Neural cell (in vitro differentiated cells): ENCODE results near the gene HOXA4. TPM values are rescaled to one million over a fixed set of nuclear protein-coding genes. Genes with fewer than 3 reads are reported as not detected.

ENCODE experiments used
- H2AFZ ChIP-seq: fragments of 200-600, 300-800 bp; sonication (generic), shearing (Covaris generic); 2 replicates; pipeline ENCODE4 v1.6.0; 2014; ENCODE audit warnings: low read depth, mild to moderate bottlenecking, antibody characterized with exemption, low read length, moderate library complexity
- H3F3A ChIP-seq: fragments of 200-600 bp; shearing (Covaris generic); 2 replicates; pipeline ENCODE4 v1.6.1; 2016; ENCODE audit warnings: mild to moderate bottlenecking, moderate library complexity, mixed read lengths, antibody characterized with exemption, low read length; ENCODE audit not compliant: insufficient read depth, poor library complexity, severe bottlenecking
- H3K27ac ChIP-seq: fragments of 200-600, 300-800 bp; sonication (generic), shearing (Covaris generic); 2 replicates; pipeline ENCODE4 v1.5.1; 2014; ENCODE audit warnings: mild to moderate bottlenecking, low read length, moderate library complexity
- H3K27me3 ChIP-seq: fragments of 300-800, 200-600 bp; sonication (generic), shearing (Covaris generic); 2 replicates; pipeline ENCODE4 v1.6.0; 2014; ENCODE audit warnings: mild to moderate bottlenecking, low read depth, low read length, moderate library complexity; ENCODE audit not compliant: insufficient read depth
- H3K36me3 ChIP-seq: fragments of 300-800, 200-600 bp; sonication (generic), shearing (Covaris generic); 2 replicates; pipeline ENCODE4 v1.5.1; 2014; ENCODE audit warnings: mild to moderate bottlenecking, antibody characterized with exemption, low read length, moderate library complexity; ENCODE audit not compliant: insufficient read depth
- H3K4me2 ChIP-seq: fragments of 300-800, 200-600 bp; sonication (generic), shearing (Covaris generic); 2 replicates; pipeline ENCODE4 v1.6.0; 2014; ENCODE audit warnings: mild to moderate bottlenecking, low read length
- H3K4me3 ChIP-seq: fragments of 300-800, 200-600 bp; sonication (generic), shearing (Covaris generic); 2 replicates; pipeline ENCODE4 v1.5.1; 2014; ENCODE audit warnings: mild to moderate bottlenecking, low read length, moderate library complexity
- H3K79me2 ChIP-seq: fragments of 200-600 bp; shearing (Covaris generic); replicated peaks from 2 replicates; pipeline ENCODE4 v1.6.0; 2014; ENCODE audit warnings: mild to moderate bottlenecking, low read length, moderate library complexity; ENCODE audit not compliant: insufficient read depth
- H3K9ac ChIP-seq: fragments of 300-800, 200-600 bp; sonication (generic), shearing (Covaris generic); 2 replicates; pipeline ENCODE4 v1.6.1; 2016; ENCODE audit warnings: mild to moderate bottlenecking, low read length, mixed read lengths
- H3K9me2 ChIP-seq: fragments of 200-600 bp; shearing (Covaris generic); 2 replicates; pipeline ENCODE4 v1.6.1; 2016; ENCODE audit warnings: mild to moderate bottlenecking, low read length, mixed read lengths; ENCODE audit not compliant: insufficient read depth
- H3K9me3 ChIP-seq: fragments of 200-600, 300-800 bp; sonication (generic), shearing (Covaris generic); 2 replicates; pipeline ENCODE4 v1.6.1; 2016; ENCODE audit warnings: mild to moderate bottlenecking, mixed run types, low read length, moderate library complexity, mixed read lengths
- H4K20me1 ChIP-seq: fragments of 200-600 bp; shearing (Covaris generic); 2 replicates; pipeline ENCODE4 v1.6.1; 2016; ENCODE audit warnings: mild to moderate bottlenecking, mixed run types; ENCODE audit not compliant: insufficient read depth
- CTCF ChIP-seq: fragments of 450-650 bp; IDR thresholded peaks from 2 replicates; pipeline ENCODE4 v1.5.1; 2014; ENCODE audit warnings: antibody characterized with exemption, mild to moderate bottlenecking, moderate library complexity; ENCODE audit not compliant: poor library complexity, severe bottlenecking
- EP300 ChIP-seq: fragments of 450-650 bp; conservative IDR thresholded peaks from 2 replicates; pipeline ENCODE4 v1.6.1; 2014; ENCODE audit warnings: antibody characterized with exemption, mild to moderate bottlenecking, moderate library complexity; ENCODE audit not compliant: poor library complexity, severe bottlenecking
- EZH2 ChIP-seq: fragments of 200-600, 300-800 bp; shearing (Covaris generic), sonication (generic); IDR thresholded peaks from 2 replicates; pipeline ENCODE4 v1.6.1; 2014; ENCODE audit warnings: antibody characterized with exemption, low read length, borderline replicate concordance, mild to moderate bottlenecking; ENCODE audit not compliant: insufficient read depth, poor library complexity, severe bottlenecking
- MXI1 ChIP-seq: fragments of 450-650 bp; conservative IDR thresholded peaks from 2 replicates; pipeline ENCODE4 v1.6.1; 2014; ENCODE audit warnings: antibody characterized with exemption, mild to moderate bottlenecking; ENCODE audit not compliant: poor library complexity, severe bottlenecking
- POLR2AphosphoS5 ChIP-seq: IDR thresholded peaks from 2 replicates; pipeline ENCODE4 v1.6.1; 2012
- RAD21 ChIP-seq: fragments of 450-650 bp; conservative IDR thresholded peaks from 2 replicates; pipeline ENCODE4 v1.6.1; 2014; ENCODE audit warnings: antibody characterized with exemption, mild to moderate bottlenecking, moderate library complexity
- SMC3 ChIP-seq: fragments of 450-650 bp; conservative IDR thresholded peaks from 2 replicates; pipeline ENCODE4 v1.6.1; 2014; ENCODE audit warnings: antibody characterized with exemption, mild to moderate bottlenecking, moderate library complexity; ENCODE audit not compliant: poor library complexity
- TAF1 ChIP-seq: IDR thresholded peaks from 2 replicates; pipeline ENCODE4 v1.6.1; 2012; ENCODE audit warnings: low read depth
- polyA plus RNA-seq: library from polyadenylated mRNA; depleted of rRNA; stranded (reverse); fragments of >200 nt; gene quantifications from 2 replicates; pipeline ENCODE4 v1.2.3, GENCODE V29; 2014
- TF ChIP-seq, protein P1 (sequence below): IDR thresholded peaks from 2 replicates; pipeline ENCODE4 v1.6.1; 2012; ENCODE audit warnings: borderline replicate concordance

Gene HOXA4
- polyA plus RNA-seq, 1 donor from 2014 or later: not detected

- H4K20me1 ChIP-seq: no peaks in the 10 kb centered on the region
- peak; percentile 55 for TF ChIP-seq EZH2
- TF ChIP-seq SMC3: no peak
- peak overlapping the region; percentile 25 for H3K4me3 ChIP-seq
- no peaks in the 10 kb centered on the region for H3K36me3 ChIP-seq
- no peak overlapping the region for H3K4me2 ChIP-seq
- no peaks in the 10 kb centered on the region for H3K79me2 ChIP-seq
- H3F3A ChIP-seq: no peaks in the 10 kb centered on the region
- H3K27ac ChIP-seq: no peak overlapping the region
- H3K9ac ChIP-seq: no peak overlapping the region
- H2AFZ ChIP-seq: no peak overlapping the region
- peaks cover 99% of the 10 kb centered on the region for H3K27me3 ChIP-seq
- no peaks in the 10 kb centered on the region for H3K9me2 ChIP-seq
- H3K9me3 ChIP-seq: peaks cover 37% of the 10 kb centered on the region
These were observed 25.4 kb upstream of the HOXA4 start for GRCh38 chr7:27155816-27156507.

DNA sequence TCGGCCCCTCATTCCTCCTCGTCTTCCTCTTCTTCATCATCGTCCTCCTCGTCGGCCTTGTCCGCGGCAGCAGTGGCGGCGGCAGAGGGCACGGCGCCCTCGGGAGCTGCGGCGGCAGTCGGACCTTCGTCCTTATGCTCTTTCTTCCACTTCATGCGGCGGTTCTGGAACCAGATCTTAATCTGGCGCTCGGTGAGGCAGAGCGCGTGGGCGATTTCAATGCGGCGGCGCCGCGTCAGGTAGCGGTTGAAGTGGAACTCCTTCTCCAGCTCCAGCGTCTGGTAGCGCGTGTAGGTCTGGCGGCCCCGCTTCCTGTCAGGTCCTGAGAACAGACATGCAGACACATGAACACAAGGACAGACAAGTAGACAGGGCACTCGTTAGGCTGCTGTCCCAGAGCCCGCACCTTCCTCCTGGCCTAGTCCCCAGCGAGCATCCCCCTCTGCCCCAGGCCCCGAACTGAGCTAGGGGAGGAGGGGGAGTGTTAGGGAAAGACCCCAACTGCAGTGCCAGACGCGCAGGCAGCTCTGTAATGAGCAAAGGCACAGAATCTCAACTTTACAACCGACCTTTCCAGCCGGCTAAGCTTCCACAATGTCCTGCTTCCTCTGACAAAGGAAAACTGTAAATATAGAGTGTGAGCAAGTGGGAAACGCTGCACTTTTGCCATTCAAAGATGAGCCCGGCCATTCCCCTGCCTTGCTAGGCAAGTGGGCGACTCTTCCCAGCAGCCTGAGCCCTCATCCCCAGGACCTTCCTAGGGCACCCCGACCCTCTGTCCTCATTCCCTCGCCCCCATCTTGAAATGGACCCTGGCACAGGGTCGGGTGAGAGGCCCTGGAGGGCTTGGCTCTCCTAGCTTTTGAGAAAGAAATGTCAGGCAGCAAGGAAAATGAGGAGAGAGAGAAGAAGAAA lies 24.6 kb upstream of the HOXA4 start:
- Histone ChIP-seq H3K4me3 (no peak overlapping the region), H3K79me2 (no peaks in the 10 kb centered on the region), H3K9me3 (peaks cover 36% of the 10 kb centered on the region), H3K36me3 (no peaks in the 10 kb centered on the region), H3K27ac (no peak overlapping the region), H4K20me1 (no peaks in the 10 kb centered on the region), H3F3A (no peaks in the 10 kb centered on the region), H3K9me2 (no peaks in the 10 kb centered on the region), H2AFZ (no peak overlapping the region), H3K9ac (no peak overlapping the region), H3K27me3 (peaks cover 100% of the 10 kb centered on the region), H3K4me2 (no peak overlapping the region)
- TF ChIP-seq, protein P1, sequence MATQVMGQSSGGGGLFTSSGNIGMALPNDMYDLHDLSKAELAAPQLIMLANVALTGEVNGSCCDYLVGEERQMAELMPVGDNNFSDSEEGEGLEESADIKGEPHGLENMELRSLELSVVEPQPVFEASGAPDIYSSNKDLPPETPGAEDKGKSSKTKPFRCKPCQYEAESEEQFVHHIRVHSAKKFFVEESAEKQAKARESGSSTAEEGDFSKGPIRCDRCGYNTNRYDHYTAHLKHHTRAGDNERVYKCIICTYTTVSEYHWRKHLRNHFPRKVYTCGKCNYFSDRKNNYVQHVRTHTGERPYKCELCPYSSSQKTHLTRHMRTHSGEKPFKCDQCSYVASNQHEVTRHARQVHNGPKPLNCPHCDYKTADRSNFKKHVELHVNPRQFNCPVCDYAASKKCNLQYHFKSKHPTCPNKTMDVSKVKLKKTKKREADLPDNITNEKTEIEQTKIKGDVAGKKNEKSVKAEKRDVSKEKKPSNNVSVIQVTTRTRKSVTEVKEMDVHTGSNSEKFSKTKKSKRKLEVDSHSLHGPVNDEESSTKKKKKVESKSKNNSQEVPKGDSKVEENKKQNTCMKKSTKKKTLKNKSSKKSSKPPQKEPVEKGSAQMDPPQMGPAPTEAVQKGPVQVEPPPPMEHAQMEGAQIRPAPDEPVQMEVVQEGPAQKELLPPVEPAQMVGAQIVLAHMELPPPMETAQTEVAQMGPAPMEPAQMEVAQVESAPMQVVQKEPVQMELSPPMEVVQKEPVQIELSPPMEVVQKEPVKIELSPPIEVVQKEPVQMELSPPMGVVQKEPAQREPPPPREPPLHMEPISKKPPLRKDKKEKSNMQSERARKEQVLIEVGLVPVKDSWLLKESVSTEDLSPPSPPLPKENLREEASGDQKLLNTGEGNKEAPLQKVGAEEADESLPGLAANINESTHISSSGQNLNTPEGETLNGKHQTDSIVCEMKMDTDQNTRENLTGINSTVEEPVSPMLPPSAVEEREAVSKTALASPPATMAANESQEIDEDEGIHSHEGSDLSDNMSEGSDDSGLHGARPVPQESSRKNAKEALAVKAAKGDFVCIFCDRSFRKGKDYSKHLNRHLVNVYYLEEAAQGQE: no peak
- no peak for TF ChIP-seq TAF1
- no peak for TF ChIP-seq RAD21
- TF ChIP-seq EZH2: peak; percentile 34
- no peak for TF ChIP-seq POLR2AphosphoS5
- no peak for TF ChIP-seq MXI1

DNA sequence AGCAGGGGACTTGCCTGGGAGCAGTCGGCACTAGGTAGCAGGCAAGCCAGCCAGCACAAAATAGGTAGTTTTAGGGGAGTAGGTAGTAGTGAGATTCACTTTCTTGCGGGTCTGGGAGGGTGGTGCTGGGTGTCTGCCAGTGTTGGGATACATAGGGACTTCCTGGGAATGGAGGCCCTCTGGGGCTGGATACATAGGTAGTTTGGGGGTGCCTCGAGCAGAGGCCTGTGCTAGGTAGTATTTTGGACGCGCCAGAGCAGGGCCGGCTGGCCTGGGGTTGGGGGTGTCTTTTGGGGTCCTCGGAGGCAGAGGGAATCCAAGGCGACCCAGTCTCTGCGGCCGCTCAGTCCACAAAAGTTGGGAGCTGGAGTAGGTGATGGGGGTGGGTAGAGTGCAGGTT lies 23.8 kb upstream of the HOXA4 start:
- H3K9me2 ChIP-seq: no peaks in the 10 kb centered on the region
- TF ChIP-seq SMC3 (no peak), MXI1 (no peak), RAD21 (no peak), EZH2 (no peak), POLR2AphosphoS5 (no peak), CTCF (no peak), EP300 (no peak), TAF1 (no peak)
- TF ChIP-seq, protein P1: no peak
- H3K9me3 ChIP-seq: peaks cover 33% of the 10 kb centered on the region
- H3K9ac ChIP-seq: no peak overlapping the region
- no peak overlapping the region for H3K4me2 ChIP-seq
- no peak overlapping the region for H2AFZ ChIP-seq
- H3F3A ChIP-seq: no peaks in the 10 kb centered on the region
- no peaks in the 10 kb centered on the region for H3K36me3 ChIP-seq
- H3K27ac ChIP-seq: no peak overlapping the region
- no peaks in the 10 kb centered on the region for H3K79me2 ChIP-seq
- no peaks in the 10 kb centered on the region for H4K20me1 ChIP-seq
- no peak overlapping the region for H3K4me3 ChIP-seq
- H3K27me3 ChIP-seq: peaks cover 100% of the 10 kb centered on the region
